Suprapubic skin (tissue), 4 donors: ENCODE measurements around the gene ECE2. TPM values are rescaled to one million over a fixed set of nuclear protein-coding genes. Genes with fewer than 3 reads are reported as not detected.

Experiments
- DNase-seq, 2 donors: peaks; one replicate each; pipeline ENCODE4 v3.0.0-alpha.2; 2019; ENCODE audit warnings: low spot score in 2 of 2
- H3K27ac ChIP-seq: fragments of 200-600 bp; sonication (generic); one replicate; pipeline ENCODE4 v1.5.1; 2019
- H3K27me3 ChIP-seq: fragments of 200-600 bp; sonication (generic); one replicate; pipeline ENCODE4 v1.5.1; 2019
- H3K36me3 ChIP-seq: fragments of 200-600 bp; sonication (generic); one replicate; pipeline ENCODE4 v1.5.1; 2019
- H3K4me1 ChIP-seq: fragments of 200-600 bp; sonication (generic); one replicate; pipeline ENCODE4 v1.5.1; 2019
- H3K4me3 ChIP-seq: fragments of 200-600 bp; sonication (generic); one replicate; pipeline ENCODE4 v1.5.1; 2019; ENCODE audit warnings: mild to moderate bottlenecking
- H3K9me3 ChIP-seq: fragments of 200-600 bp; sonication (generic); one replicate; pipeline ENCODE4 v1.5.1; 2019
- CTCF ChIP-seq, 2 donors: fragments of 200-600 bp in 1 of 2; fragments of 450-650 bp in 1 of 2; sonication (generic) in 1 of 2; IDR thresholded peaks; one replicate each; pipeline ENCODE4 v1.5.1; 2016 to 2019; ENCODE audit warnings: antibody characterized with exemption in 2 of 2, mild to moderate bottlenecking in 1 of 2, moderate library complexity in 1 of 2
- EP300 ChIP-seq: sonication (generic); formaldehyde crosslinking; IDR thresholded peaks from one replicate; pipeline ENCODE4 v1.6.1; 2017; ENCODE audit warnings: antibody characterized with exemption
- POLR2A ChIP-seq, 2 donors: fragments of 450-650 bp; IDR thresholded peaks; one replicate each; pipeline ENCODE4 v1.6.1; 2017; ENCODE audit warnings: antibody characterized with exemption in 2 of 2, mild to moderate bottlenecking in 2 of 2, moderate library complexity in 2 of 2
- POLR2AphosphoS5 ChIP-seq, 3 donors: sonication (generic); formaldehyde crosslinking; IDR thresholded peaks; one replicate each; pipeline ENCODE4 v1.6.1; 2017; ENCODE audit warnings: antibody characterized with exemption in 3 of 3
- WGBS: methylation state at CpG from one replicate; pipeline ENCODE4 v1.1.5; 2018; 5-methylcytosine and 5-hydroxymethylcytosine counted together
- total RNA-seq, 4 donors: library from RNA; depleted of rRNA; stranded (reverse); fragments of >200 nt; gene quantifications; one replicate each; pipeline ENCODE4 v1.1.0, GENCODE V29; 2016

The ECE2 gene
- total RNA-seq, 4 donors from 2014 or later = not detected

DNA sequence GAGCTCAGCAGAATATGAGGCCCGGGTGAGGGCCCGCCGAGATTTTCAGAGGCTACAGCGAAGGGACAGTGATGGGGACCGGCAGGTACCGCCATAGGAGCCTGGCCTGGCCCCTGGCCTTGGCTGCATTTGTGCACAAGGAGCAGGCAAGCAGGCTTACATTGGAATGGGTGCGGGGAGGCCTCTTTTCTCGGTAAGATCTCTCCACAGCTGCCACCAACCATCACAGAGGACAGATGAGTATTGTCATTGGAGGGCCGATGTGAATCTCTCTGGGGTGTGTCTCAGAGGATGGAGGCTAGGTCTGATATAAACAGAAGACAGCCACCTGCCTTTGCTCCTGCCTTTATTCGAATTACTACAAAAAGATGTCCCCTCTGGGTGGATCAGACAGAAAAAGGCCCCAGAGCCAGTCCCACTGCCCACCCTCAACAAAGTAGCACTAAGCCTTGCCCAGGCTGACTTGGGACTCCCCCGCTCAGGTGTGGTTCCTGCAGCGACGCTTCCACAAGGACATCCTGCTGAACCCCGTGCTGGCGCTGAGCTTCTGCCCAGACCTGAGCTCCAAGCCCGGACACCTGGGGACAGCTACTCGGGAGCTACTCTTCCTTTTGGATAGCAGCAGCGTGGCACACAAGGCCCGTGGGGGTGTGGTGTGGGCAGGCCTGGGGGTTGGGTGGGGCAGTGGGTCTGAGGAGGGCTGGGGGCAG lies 41.0 kb upstream of the ECE2 start:
- H3K27ac ChIP-seq = no peak overlapping the region
- H3K36me3 ChIP-seq = no peaks in the 10 kb centered on the region
- H3K9me3 ChIP-seq = no peaks in the 10 kb centered on the region
- H3K27me3 ChIP-seq = peaks cover 37% of the 10 kb centered on the region
- H3K4me3 ChIP-seq = no peak overlapping the region
- TF ChIP-seq EP300 (no peak), POLR2AphosphoS5 (IDR thresholded peaks at IDR 0.05) (no peak), CTCF (IDR thresholded peaks at IDR 0.05) (no peak), POLR2A (IDR thresholded peaks at IDR 0.05) (no peak)
- WGBS = 86% methylated on average over 17 of the region's 19 CpGs
- no peak for DNase-seq
- H3K4me1 ChIP-seq = peaks cover 15% of the 10 kb centered on the region

GRCh38 chr3:184235381-184236032 lies 40.3 kb upstream of the ECE2 start:
- no peak overlapping the region for H3K27ac ChIP-seq
- TF ChIP-seq POLR2A (IDR thresholded peaks at IDR 0.05) (no peak), POLR2AphosphoS5 (IDR thresholded peaks at IDR 0.05) (no peak), EP300 (no peak), CTCF (IDR thresholded peaks at IDR 0.05) (no peak)
- WGBS = 76% methylated on average over 4 of the region's 4 CpGs
- H3K9me3 ChIP-seq = no peaks in the 10 kb centered on the region
- no peak overlapping the region for H3K4me3 ChIP-seq
- H3K36me3 ChIP-seq = no peaks in the 10 kb centered on the region
- H3K4me1 ChIP-seq = peaks cover 8% of the 10 kb centered on the region
- DNase-seq = no peak
- H3K27me3 ChIP-seq = peaks cover 30% of the 10 kb centered on the region

DNA sequence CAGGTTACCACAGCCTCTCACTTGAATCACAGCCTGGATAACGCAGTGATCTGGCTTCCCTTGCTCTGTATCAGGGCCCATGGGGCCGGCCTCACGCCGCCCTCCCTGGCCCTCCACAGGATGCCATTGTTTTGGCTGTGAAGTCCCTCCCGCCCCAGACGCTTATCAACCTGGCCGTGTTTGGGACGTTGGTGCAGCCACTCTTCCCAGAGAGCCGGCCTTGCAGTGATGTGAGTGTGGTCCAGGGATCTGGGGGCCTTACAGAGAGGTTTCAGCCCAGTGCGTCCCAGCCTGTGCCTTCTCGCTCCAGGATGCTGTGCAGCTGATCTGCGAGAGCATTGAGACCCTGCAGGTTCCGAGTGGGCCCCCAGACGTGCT lies 39.8 kb upstream of the ECE2 start:
- H3K36me3 ChIP-seq = no peaks in the 10 kb centered on the region
- H3K27me3 ChIP-seq = peaks cover 25% of the 10 kb centered on the region
- peaks cover 3% of the 10 kb centered on the region for H3K4me1 ChIP-seq
- H3K27ac ChIP-seq = no peak overlapping the region
- DNase-seq = no peak
- WGBS = 62% methylated on average over 6 of the region's 14 CpGs
- no peak overlapping the region for H3K4me3 ChIP-seq
- H3K9me3 ChIP-seq = no peaks in the 10 kb centered on the region
- TF ChIP-seq CTCF (IDR thresholded peaks at IDR 0.05) (no peak), POLR2AphosphoS5 (IDR thresholded peaks at IDR 0.05) (no peak), POLR2A (IDR thresholded peaks at IDR 0.05) (no peak), EP300 (no peak)

DNA sequence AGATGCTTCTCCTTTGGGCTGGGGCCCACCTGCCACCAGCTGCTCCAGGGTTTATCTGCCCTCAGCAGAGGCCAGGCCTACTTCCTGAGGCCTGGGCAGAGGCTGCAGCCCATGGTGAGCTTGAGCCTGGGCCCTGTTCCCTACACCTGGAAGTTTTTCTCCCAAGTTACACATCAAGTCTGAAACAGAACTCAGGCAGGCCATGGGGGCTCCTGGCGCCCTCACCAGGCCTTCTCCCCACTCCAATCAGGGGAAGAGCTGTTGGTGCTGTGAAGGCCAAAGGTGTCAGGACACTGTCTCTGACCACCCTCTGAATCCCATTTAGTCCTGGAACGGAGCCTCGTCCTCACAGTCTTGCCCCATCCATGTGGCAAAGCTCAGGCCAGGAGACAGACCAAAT lies 39.2 kb upstream of the ECE2 start:
- no peak for DNase-seq
- H3K36me3 ChIP-seq = no peaks in the 10 kb centered on the region
- H3K9me3 ChIP-seq = no peaks in the 10 kb centered on the region
- peaks cover 19% of the 10 kb centered on the region for H3K27me3 ChIP-seq
- TF ChIP-seq POLR2AphosphoS5 (IDR thresholded peaks at IDR 0.05) (no peak), EP300 (no peak)
- 80% methylated on average over 1 of the region's 3 CpGs for WGBS
- H3K4me1 ChIP-seq = peaks cover 6% of the 10 kb centered on the region
- no peak overlapping the region for H3K27ac ChIP-seq
- no peak overlapping the region for H3K4me3 ChIP-seq

- no peaks in the 10 kb centered on the region for H3K9me3 ChIP-seq
- peaks cover 8% of the 10 kb centered on the region for H3K4me1 ChIP-seq
- no peak for TF ChIP-seq CTCF (IDR thresholded peaks at IDR 0.05)
- no peak for TF ChIP-seq POLR2A (IDR thresholded peaks at IDR 0.05)
- TF ChIP-seq POLR2AphosphoS5 (IDR thresholded peaks at IDR 0.05) = no peak
- TF ChIP-seq EP300 = no peak
- DNase-seq = no peak
- peaks cover 3% of the 10 kb centered on the region for H3K36me3 ChIP-seq
- H3K27me3 ChIP-seq = peaks cover 13% of the 10 kb centered on the region
- H3K4me3 ChIP-seq = no peak overlapping the region
- H3K27ac ChIP-seq = no peak overlapping the region
- 81% methylated on average over 5 of the region's 7 CpGs for WGBS
Measured at GRCh38 chr3:184237211-184237610, 38.6 kb upstream of the ECE2 start.
